Activated CD4-positive, alpha-beta T cell treated with anti-CD3 and anti-CD28 coated beads, Interleukin-2, amount 50 U/mL, for 48 hours (primary cell): ENCODE data around the gene C1orf146.
"Not testable (repeated sequence)": the region's sequence is repeated elsewhere in the genome, so short reads cannot be mapped to it uniquely, and the experiment has no call there.

Source experiments
- DNase-seq, 2 experiments: peaks; one replicate each; pipeline ENCODE4 v3.0.0-alpha.2; 2020

The C1orf146 gene, protein sequence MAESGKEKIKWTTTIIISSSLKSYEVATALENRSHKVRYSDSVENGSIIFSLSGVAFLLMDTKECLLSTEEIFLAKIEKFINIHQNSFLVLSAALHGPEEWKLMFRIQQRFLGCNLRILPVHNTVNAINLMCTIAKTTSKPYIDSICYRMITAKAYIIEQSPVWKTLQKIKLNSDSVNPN

DNA sequence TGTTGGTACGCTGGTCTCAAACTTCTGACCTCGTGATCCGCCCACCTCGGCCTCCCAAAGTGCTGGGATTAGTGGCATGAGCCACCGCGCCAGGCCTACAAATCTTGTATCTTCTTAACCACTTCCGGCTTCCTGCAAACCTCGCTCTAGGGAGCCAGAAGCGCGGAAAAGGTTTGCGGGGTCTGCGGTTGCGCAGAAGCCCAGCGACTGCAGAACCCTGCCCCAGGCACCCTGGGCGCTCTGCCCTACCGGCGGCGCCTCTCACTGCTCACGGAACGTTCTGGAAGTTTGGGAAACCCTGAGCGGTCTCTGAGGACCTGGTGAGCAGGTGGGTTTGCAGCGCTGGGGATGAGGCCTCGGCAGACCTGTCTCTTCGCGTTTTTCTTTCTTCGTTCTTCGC, at the start of gene C1orf146:
Gene C1orf146 (plus strand): TSS at position 195 of the 400 bp plus-strand sequence. CDS start 13,506 bp downstream, outside the sequence.
- no peak for DNase-seq

DNA sequence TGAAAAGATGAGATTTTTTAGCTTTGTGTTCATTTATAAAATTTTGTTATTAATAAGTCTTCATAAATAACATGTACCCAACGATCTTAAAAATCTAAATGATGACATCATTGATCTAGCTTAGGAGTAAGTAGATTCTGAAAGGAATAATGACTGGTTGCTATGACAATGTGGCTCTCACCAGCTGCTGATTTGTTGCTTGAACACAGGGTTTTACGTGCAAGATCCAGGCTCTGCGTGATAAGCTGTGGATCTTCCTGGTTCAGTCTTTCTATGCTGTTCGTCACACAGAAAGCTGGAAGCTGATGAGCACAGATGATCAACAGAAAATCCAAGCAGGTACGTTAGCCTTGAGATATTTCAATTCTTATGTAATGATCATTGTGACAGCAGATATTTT, 49.1 kb upstream of the C1orf146 start:
- no peak for DNase-seq

DNA sequence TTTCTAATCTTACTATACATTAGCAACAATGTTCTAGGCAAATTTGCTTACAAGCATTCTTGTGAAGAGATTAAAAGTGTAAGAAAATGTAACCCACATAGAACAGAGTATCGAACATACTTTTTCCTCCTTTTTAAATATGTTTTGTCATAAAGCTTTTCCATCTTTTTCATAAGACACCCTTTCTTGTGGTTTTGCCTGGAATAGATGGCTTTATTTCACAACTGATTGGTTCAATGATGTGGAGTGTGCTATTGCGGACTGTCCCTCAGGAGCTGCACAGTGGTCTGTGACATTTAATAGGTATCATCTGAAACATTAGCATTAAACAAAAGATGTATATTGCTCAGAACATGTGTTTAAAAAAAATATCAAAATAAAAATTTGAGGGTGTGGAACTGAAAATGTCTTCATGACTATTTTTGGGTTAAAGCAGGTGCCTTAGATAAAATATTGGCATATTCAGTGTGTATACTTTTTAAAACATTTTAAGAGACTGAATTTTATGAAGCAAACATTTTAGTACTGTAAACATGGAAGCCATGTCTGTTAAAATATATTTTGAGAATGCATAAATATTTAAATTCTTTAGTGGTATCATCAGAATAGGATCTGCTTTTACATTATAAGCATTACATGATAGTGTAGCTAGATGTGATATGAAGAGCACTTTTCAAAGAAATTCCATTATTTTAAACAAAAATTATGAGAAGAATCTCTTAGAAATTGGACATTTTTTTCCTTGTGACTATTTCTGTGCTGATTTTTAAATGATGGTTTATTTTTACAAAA, 48.3 kb upstream of the C1orf146 start:
- no peak for DNase-seq

DNA sequence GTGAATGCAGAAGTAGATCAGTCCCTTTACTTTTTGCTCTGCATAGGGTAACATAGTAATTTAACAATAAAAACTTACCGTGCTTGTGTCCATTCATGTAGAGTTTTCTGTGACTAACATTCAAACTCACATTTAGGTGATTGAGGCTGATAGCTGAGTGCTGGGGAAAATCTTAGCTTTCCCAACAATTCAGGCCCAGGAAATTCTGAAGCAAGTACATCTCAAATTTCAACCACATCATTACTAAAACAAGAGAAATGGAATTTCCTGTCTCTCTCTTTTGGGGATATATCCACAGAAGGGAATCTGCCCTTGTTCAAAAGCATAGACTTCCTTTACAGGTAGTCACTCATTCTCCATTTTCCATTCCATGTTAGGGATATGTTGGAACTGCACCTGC, 33.1 kb upstream of the C1orf146 start:
- no peak for DNase-seq

DNA sequence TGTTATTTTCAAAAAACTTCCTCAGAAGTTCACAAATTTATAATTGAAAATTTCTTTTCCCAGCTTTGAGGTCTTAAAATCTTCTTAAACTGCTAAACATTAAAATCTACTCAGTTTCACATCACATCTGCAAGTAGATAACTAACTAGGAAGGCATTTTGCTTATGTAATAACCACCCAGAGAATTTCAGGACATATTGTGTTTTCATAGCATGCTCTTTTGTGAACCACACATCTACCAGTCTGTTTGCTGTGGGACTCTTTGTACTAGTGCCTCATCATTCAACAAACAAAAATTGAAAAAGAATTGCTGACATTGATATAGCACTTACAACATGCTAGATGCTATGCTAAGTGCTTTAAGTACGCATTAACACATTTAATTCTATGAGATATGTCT, 31.6 kb upstream of the C1orf146 start:
- no peak for DNase-seq

DNA sequence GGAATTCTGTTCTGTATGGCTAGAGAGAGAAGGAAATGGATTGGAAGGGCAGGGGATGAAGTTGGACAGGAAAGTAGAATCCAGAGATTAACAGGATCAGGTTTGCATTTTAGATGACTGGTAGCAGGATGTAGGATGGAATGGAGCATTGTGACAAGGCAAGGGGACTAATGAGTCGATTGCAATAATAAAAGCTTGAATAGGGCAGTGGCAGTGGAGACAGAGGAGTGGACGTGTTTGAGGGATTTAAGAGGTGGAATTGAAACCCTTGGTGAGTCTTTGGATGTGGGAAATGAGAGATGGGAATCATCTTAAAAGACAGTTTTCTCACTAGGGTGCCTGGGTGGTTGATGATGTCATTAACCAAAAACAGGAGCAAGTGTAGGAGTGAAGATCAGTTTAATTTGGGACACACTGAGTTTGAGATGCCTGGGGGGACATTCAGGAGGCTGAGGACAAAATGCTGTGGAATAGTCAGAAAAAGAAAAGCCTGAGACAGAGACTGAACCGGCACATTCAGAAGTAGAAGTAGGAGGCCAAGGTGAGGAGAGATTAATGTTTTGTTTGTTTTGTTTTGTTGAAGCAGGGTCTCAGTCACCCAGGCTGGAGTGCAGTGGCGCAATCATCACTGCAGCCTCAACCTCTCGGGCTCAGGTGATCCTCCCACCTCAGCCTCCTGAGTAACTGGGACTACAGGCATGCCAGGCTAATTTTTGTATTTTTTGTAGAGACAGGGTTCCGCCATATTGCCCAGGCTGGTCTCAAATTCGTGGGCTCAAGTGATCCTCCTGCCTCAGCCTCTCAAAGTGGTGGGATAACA, 29.1 kb upstream of the C1orf146 start:
- DNase-seq: no peak

DNA sequence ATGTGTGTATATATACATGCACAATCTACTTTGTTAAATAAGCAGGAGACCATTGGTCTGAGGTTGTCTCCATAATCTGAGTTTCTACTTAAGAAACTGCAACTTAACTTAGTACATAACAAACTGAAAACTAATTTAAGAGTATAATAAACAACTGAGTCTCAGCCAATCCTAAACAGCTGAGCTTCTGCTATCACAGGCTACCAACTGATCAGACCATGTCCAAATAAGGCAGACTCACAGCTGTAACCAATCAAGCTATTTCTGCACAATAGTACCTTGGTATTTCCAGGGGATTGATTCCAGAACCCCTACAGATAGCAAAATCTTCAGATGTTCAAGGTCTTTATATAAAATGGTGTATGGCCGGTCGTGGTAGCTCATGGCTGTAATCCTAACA, 26.0 kb upstream of the C1orf146 start:
- no peak for DNase-seq

DNA sequence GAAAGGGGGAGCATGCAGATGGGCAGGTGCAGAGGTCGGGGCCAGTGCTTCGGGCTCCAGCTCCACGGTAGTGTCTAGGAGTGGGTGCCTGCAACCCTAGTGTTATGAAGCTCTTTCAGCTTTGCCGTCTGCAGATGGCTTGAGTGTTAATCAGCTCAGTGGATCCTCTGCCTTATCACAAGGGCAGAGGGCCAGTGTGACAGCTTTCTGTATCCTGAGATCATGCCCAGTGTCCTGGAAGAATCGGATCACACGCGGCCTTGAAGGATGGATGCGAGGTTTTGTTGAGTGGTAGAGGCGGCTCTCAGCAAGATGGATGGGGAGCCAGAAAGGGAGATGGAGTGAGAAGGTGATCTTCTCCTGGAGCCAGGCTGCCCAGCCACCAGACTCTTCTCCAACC, 25.5 kb upstream of the C1orf146 start:
- DNase-seq: no peak

DNA sequence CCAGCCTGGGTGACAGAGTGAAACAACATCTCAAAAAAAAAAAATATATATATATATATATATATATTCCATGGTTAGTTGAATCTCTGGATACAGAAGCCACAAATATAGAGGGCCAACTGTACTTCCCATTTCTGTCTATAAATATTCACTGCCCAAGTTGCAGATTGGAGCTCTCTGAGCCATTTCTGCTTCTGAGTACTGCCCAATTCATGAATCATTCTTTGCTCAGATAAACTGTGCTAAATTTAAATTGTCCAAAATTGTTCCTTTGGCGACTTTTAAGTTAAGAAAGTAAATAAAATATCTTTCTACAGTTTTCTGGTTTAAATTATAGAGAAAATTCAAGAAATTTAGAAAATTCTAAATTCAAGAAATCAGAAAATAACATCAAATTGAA, 23.2 kb upstream of the C1orf146 start:
- DNase-seq: no peak

DNA sequence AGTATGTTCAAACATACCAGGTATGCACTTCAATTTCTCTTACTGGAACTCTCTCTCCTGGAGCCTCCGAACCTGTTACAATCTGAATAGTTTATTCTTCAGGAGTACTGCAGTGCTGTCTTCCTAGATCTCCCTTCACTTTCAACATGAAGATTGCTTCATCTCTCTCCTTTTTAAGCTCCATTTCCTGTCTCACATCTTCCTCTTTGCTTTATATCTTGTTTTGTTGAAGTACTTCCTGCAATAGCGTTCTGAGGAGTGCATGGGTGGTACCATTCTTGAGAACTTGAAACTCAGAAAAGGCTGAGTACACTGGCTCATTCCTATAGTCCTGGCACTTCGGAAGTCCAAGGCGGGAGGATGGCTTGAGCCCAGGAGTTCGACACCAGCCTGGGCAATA, 15.7 kb upstream of the C1orf146 start:
- no peak for DNase-seq

DNA sequence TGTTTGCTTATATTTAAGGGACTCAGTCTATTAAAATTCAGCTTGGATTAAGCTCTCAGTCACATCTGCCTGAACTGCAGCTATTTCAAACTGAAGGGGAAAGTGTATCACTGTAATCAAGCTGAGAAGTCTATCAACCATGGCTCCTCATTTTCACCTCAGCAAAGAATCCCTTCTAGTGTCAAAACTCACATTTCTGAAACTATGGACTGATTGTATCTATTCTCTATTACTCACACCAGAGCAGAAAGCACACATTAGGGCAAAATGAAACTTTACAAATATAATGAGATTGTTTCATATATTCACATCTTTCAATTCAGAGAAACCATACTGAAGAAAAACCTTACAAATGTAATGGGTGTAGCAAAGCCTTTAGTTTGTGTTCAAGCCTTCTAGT, 14.6 kb upstream of the C1orf146 start:
- DNase-seq: no peak

DNA sequence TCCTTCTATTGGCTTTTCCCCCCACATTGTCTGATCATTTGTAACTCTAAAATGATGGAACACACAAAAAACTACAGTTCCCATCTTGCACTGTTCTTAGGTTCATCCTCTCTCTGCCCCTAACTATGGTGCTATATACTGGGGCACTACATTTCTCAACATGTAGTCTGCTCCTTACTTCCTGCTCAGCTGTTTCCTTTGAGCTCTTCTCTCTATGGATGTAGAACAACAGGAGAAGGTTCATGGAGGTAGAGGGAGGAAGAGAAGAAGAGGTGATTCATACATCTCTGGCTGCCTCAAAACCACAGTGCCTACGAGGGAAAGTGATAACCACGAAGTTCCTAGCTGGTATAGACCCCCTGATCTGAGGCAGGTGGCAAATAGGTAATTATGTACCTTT, 7.0 kb upstream of the C1orf146 start:
- DNase-seq: no peak

DNA sequence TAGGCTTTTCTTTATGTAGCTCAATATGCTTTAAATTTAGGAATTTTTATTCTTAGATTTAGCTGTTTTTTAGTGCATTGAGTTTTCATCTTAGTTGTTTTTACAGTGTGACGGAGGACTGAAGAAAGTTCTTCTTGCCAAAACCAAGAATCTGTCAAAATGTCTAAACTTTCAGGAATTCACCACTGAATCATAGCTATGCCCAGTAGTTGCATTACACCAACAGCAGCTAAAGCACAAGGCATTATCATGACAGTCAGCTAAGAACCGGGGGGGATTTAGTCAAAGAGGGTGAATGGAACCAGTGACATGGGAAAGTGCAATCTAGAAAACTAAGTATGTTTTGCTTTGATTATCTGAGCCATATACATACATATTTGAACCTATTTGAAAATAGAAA, 6.5 kb upstream of the C1orf146 start:
- DNase-seq: no peak

DNA sequence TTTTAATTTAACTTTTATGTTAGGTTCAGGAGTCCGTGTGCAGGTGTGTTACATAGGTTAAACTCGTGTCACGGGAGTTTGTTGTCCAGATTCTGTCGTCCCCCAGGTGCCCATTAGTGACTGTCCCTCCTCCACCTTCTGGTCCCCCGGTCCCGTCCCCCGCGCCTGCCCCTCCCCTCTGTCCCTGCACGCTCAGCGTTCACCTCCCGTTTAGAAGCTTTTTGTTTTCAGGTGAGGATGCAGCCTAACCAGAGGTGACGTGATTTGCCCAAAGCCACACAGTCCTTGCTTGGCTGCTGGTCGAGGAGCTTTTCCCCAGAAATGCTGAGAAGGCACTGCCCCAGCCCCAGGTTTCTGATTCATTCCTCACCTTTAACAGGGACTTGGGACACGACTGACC, 844 bp downstream of the C1orf146 start:
- no peak for DNase-seq

DNA sequence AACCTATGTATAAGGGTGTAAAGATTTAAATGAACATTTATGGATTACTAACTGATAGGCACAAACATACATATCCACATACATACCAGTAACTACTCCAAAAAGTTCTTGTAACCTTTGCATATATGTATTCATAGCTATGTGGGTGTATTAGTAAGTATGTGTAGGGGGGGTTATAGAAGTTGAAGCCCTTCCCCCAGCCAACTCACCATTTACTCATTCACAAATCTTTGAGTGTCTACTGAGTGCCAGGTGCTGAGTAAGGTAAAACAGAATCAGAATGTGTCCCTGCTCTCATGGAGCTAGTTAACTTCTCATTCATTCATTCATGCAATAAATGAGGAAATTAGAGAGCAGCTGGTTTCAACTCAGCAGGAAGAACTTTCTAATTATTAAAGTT, 1.3 kb downstream of the C1orf146 start:
- DNase-seq: no peak

DNA sequence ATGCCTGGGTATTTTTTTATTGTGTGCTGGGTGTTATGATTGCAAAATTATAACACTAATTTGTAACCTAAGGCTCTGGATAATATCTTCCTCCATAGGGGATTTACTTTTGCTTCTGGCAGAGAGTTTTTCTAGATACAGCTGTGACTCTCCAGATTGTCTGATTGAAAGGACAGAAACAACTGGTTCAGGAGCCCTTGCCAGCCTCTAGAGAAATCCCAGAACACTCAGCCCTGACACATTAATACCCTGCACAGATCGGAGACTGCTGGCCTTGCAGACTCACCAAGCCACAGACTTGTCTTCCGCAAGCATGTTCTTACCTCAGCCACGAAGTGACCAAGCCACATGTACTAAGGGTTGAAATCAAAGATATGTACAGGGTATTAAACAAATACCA, 10.7 kb downstream of the C1orf146 start:
- DNase-seq: no peak

DNA sequence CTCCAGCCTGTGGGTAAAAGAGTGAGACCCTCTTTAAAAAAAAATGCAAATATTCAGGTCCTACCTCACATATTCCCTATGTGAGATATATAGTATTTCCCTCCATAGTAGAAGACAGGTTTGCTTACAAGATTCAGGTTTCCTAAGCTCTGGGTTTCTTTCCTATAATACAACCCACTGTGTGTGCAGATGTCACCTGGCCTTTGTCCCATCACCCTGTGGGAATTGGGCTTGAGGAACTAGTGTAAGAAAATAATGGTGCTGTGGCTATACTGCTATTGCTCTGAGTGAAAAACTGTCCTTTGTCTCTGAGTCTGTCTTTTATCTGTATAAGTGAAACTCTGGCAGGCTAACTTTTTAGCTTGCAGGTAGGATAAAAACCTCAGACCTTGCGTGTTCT, 13.0 kb downstream of the C1orf146 start:
- no peak for DNase-seq

DNA sequence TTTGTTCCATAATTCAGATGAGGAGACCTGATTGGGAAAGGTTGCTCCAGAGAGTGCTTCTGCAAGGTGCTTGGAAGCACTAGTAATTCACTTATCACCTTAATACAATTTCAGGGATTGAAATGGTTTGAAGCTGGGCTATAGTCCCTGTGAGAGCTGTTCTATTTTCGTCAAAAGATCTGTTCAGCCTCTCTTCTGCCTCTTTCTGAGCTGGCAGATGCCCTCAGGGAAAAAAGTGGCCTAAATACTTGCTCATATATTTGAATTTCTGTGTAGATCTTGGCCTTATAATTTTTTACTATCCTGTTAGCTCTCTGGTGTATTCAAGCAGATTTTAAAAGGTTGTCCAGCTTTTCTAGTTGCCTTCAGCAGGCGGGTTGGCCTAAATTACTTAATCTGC, 22.3 kb downstream of the C1orf146 start:
- no peak for DNase-seq

DNA sequence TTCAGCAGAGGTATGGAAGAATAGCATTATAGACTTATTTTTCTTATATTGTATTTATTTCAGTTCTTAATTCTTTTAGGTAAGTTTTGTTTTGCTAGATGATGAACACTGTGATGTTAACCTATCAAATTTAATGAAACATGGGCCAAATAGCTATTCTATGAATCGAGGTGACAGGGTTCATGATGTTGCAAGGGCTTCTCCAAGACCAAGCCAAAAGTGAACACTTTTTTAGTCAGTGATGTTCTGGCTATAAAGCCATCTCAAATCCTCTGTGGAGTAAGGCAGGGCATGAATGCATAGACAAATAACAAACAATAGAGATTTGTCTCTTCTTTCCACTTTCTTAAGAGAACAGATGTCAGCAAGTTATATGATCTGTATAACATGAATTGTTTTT, 26.7 kb downstream of the C1orf146 start:
- DNase-seq: no peak

DNA sequence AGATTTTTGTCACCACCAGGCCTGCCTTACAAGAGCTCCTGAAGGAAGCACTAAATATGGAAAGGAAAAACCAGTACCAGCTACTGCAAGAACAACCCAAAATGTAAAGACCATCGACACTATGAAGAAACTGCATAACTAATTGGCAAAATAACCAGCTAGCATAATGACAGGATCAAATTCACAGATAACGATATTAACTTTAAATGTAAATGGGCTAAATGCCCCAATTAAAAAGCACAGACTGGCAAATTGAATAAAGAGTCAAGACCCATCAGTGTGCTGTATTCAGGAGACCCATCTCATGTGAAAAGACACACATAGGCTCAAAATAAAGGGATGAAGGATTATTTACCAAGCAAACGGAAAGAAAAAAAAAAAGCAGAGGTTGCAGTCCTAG, 37.0 kb downstream of the C1orf146 start:
- DNase-seq: not testable (repeated sequence)

DNA sequence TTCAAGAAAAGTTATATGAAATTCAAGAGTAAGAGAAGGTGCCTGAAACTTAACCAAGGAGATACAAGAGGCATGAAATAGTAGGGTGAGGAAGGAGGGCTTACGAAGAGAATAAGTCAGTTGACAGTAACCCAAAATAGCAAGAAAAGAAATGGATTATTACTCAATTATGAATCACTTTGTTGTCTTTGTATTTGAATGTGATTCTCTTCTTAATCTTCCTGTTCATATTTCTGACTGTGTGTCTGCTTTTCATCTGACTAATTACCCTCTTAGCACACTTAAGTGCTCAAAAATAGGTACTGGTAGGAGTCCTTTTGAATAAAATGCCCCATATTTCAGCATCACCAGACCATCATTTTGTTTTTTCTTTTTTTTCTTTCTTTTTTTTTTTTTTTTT, 41.6 kb downstream of the C1orf146 start:
- no peak for DNase-seq

DNA sequence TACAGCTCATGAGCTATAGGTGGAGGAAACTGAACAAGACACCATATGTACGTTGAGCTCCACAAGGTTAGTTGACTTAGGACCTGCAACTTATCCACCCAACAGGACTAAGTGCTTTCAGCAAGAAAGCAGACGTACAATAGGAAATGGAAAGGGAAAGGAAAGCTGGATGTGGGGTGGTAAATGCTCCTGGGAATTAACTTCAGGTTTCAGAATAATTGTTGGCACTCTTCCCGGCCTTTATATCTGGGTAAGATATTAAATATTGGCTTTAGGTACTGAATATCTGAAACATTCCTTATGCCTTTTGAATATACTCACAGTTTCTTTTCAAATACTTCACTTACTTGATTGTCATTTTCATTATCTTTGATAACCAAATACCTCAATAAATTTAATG, 44.8 kb downstream of the C1orf146 start:
- DNase-seq: no peak

DNA sequence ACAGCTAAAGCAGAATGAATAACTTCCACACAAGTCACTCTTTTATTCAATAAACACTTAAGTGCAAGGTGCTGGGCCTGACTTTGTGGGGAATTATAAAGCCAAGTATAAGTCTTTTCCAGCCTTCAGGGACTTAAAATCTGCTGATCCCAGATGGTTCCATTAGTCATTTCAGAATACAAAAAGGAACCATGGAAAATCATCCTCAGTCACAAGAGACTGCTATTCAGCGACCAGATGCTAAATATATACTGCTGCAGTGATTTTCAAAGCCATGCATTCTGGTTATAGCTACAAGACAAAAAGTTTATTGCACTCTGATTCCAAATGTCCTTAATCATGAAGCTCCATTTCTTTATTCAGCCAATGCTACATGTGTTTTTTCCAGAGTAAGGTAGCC, 55.3 kb downstream of the C1orf146 start:
- no peak for DNase-seq

DNA sequence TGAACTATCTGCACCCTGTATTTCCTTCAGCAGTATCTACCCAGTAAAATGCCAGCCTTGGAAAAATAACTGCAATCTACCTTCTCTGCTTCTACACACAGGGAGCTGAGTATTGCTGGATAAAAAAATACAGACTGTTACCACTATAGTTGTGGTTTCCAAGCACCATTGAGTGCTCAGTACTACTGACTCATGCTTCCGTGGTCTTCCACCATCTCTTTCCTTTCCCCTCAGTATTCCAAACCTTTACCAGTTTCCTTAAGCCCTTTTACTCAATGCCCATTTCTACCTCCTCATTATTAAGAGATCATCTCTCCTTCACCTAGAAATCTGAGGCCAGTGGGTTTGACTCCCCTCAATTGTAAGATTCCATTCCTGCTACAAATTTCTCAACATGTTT, 57.2 kb downstream of the C1orf146 start:
- no peak for DNase-seq
